ENCODE results near the gene UBE2D2.
A peak's percentile ranks its signal among the peaks of the same experiment; 100 is the strongest.
"Not testable (repeated sequence)": the region's sequence is repeated elsewhere in the genome, so short reads cannot be mapped to it uniquely, and the experiment has no call there.

UBE2D2 gene

GRCh38 chr5:139560752-139561654 lies at the start of gene UBE2D2:
Gene UBE2D2, plus strand, starts transcription at chr5:139561339. Its CDS starts 453 bp downstream, at chr5:139561792.
- peak; percentile 98 for DNase-seq

DNA sequence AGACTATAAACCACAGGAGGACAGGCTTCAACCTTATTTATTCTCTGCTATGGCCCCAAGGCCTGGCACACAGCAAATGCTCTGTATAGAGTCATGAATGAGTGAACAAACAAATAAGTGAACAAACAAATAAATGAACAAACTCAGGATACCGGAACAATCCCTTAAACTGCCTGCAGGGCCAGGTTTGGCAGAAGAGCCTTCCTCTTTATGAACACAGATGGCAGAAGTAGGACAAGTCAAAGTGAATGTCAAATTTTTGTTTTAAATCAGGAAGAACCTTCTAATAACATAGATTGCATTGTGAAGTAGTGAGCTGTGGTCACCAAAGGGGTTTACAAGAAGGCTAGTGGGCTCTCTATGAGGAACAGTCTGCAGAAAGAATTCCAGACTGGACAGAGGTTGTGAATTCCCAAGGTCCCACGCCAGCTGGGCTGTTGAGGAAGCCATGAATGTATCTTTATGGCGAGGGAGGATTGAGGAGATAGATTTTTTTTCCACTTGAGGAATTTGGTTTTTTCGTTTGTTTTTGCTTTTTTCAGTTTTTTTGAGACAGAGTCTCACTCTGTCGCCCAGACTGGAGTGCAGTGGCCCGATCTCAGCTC lies 48.3 kb upstream of the UBE2D2 start:
- DNase-seq: no peak

GRCh38 chr5:139513434-139513833 lies 47.7 kb upstream of the UBE2D2 start:
- peak; percentile 88 for DNase-seq

DNA sequence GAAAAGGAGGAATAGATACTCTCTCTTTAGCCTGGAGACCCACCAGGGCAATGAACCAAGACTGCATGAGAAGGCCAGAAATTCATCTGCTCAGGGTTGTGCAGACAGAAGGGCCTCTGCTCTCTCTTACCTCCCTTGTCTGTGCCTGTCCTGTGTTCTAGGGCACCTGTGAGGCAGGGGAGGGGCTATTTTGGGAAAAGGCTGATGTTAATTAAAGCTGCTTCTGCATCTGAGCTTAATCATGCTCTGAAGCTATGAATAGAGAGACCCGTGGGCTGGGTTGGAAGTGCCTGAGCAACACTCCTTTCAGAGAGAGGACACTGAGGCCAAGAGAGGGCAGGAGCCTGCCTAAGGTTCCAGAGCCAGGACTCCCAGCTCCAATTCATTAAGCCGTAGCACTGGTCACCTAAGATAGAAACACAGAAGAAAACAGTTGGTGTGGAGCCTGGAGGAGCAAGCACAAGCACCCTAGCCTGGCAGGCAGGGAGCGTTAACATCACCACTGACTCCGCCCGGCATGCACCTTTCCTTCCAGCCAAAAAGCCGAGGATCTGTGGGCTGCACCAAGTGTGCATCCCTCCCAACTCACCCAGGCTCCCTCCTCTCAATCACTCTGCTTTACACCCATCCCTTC lies 47.2 kb upstream of the UBE2D2 start:
- DNase-seq: no peak

DNA sequence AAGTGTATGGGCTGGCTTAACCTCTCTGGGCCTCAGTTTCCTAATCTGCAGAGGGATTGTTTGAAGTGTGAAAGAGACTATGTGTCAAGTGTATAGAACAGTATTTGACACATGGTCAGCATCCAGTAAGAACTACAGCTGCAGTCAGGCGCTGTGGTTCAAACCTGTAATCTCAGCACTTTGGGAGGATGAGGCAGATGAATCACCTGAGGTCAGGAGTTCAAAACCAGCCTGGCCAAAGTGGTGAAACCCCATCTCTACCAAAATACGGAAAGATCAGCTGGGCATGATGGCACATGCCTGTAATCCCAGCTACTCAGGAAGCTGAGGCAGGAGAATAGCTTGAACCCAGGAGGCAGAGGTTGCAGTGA lies 46.7 kb upstream of the UBE2D2 start:
- peak; percentile 67 for DNase-seq

- DNase-seq: peak; percentile 95
Observed at GRCh38 chr5:139517683-139518564, 43.2 kb upstream of the UBE2D2 start.

DNA sequence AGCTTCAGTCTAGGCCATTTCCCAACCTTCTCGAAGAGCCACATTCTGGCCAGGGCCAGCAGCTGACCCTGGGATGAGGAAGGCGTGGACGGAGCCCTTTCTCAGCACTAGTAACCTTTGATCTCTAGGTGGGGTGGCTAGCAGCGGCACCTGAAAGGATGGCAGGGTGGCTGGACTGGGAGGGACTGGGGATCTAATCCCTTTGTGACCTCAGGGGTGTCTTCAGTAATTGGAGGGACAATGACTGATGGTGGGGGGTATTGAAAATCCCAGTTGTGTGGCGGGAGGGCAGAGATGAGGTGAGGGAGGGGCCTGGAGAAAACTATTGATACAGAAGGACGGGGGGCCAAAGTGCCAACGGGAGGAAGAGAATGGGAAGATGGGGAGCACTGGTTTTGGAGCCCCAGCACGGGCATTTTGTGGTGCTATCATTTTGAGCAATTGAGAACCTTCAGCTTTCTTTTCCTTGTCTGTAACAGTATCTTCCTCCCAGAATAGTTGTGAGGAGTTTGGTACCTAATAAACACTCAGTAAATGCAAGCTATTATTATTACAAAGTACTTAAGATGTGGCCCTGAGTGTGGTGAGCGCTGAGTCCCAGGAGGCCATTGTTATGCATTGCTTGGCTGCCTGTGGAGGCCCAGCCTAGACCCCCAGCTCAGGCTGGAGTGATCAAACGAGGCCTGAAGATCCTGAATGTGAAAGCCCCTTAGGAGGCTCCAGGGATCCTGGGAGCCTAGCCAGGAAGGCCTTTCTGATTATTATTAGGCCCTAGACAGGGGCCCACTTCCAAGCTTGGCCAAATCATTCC lies 37.3 kb upstream of the UBE2D2 start:
- no peak for DNase-seq

DNA sequence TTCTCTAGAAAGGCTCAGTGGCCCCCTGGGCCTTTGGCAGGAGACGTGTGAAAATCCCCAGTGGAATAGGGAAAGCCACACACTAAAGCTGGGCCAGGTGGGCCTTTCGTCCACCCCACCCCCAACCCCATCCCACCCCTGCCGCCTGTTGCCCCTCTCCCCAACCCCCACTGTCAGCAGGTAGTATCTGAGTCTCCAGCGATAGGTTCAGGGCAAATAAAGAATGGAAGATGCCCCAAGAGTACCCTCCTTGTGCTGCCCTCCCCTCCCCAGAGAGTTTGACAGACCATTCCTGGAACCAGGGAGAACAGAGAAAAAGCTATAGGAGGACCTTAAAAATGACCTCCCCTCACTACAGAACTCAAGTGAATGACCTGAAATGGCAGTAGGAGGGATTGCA lies 36.7 kb upstream of the UBE2D2 start:
- DNase-seq: no peak

DNA sequence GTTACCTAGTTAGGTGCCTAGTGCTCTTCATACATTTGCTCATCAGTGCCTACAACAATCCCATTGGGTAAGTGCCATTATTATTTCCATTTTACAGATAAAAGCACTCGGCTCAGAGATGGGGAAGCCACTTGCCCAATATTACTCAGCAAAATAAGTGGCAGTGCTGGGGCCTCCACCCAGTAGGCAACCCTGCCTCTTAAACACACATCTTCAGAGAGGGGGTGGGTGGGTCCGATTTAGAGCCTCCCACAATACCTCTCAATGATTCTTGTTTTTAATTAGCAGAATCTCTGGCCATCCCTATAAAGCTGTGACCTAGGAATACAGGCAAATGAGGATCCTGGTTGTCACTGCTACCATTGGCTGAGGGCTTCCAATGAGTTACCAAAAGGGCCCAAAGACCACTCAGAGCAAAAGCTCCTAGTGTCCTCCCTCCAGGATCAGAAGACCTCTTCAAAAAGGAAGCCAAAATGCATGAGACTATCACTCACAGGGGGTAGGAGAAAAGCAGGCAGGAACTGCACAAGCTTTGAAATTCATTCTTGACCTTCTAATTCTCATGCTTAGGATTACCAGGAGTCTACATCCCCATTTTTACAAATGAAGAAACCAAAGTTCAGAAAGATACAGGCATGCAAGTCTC lies 36.1 kb upstream of the UBE2D2 start:
- no peak for DNase-seq

DNA sequence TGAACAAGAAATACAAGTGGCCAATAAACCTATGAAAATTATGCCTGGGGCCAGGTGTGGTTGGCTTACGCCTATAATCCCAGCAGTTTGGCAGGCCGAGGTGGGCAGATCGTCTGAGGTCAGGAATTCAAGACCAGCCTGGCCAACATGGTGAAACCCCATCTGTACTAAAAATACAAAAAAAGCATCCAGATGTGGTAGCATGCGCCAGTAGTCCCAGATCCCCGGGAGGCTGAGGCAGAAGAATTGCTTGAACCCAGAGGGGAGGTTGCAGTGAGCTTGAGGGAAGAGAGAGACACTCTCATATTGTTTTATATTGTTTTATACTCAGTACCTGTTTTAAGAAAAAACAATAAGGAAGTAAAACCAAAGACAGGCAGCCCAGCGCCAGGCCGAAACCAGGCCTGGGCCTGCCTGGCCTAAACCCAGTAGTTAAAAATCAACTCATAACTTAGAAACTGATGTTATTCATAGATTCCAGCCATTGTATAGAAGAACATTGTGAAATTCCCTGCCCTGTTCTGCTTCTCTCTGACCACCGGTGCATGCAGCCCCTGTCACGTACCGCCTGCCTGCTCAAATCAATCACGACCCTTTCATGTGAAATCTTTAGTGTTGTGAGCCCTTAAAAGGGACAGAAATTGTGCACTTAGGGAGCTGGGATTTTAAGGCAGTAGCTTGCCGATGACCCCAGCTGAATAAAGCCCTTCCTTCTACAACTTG lies 35.4 kb upstream of the UBE2D2 start:
- not testable (repeated sequence) for DNase-seq

DNA sequence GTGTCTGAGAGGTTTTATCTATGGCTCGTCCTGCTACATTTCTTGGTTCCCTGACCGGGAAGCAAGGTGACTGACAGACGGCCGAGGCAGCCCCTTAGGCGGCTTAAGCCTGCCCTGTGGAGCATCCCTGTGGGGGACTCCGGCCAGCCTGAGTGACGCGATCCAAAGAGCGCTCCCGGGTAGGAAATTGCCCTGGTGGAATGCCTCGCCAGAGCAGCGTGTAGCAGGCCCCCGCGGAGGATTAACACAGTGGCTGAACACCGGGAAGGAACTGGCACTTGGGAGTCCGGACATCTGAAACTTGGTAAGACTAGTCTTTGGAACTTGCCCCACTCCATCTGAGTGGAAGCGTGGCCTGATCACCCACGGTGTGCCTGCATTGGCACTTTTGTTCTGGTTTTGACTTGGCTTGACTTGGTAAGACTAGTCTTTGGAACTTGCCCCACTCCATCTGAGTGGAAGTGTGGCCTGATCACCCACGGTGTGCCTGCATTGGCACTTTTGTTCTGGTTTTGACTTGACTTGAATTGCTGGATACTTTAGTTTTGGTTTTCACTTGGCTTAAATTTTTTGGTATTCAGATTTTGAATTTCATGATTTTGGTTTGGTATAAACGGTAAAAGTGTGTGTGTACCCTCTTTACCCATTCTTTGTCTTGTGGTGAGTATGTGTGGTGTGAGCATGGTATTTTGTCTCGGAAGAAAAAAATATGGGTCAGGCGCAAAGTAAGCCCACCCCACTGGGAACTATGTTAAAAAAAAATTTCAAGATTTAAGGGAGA lies 34.6 kb upstream of the UBE2D2 start:
- DNase-seq: not testable (repeated sequence)

- not testable (repeated sequence) for DNase-seq
Observed at GRCh38 chr5:139527090-139527470, 34.1 kb upstream of the UBE2D2 start.

DNA sequence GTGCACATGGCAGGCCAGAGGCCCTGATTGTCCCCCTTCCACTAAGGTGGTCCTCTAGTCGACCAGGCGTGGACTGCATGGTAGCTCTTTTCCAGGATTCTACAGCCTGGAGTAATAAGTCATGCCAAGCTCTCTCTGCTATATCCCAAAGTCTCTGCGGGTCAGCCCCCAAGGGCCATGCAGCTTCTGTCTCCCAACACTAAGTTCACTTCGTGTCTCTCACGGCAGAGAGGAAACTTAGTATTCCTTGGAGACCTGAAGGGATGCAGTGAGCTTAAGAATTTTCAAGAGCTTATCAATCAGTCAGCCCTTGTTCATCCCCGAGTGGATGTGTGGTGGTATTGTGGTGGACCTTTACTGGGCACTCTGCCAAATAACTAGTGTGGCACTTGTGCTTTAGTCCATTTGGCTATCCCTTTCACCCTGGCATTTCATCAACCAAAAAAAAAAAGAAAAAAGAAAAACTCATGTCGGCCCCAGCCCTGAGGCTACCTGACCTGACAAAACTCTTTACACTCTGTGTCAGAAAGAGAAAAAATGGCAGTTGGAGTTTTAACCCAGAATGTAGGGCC lies 33.2 kb upstream of the UBE2D2 start:
- DNase-seq: not testable (repeated sequence)

DNA sequence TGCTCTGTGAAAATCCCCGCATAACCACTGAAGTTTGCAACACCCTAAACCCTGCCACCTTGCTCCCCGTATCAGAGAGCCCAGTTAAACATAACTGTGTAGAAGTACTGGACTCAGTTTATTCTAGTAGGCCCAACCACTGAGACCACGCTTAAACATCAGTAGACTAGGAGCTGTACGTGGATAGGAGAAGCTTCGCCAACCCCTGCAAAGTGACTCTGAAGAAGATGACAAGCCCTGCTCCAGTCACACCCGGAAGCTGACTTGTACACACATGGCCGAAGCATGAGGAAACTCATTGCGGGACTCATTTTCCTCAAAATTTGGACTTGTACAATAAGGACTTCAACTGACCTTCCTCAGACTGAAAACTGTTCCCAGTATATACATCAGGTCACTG lies 32.4 kb upstream of the UBE2D2 start:
- DNase-seq: not testable (repeated sequence)

- DNase-seq: not testable (repeated sequence)
Observed at GRCh38 chr5:139530079-139530478, 31.1 kb upstream of the UBE2D2 start.

GRCh38 chr5:139531772-139532169 lies 29.4 kb upstream of the UBE2D2 start:
- DNase-seq: no peak

DNA sequence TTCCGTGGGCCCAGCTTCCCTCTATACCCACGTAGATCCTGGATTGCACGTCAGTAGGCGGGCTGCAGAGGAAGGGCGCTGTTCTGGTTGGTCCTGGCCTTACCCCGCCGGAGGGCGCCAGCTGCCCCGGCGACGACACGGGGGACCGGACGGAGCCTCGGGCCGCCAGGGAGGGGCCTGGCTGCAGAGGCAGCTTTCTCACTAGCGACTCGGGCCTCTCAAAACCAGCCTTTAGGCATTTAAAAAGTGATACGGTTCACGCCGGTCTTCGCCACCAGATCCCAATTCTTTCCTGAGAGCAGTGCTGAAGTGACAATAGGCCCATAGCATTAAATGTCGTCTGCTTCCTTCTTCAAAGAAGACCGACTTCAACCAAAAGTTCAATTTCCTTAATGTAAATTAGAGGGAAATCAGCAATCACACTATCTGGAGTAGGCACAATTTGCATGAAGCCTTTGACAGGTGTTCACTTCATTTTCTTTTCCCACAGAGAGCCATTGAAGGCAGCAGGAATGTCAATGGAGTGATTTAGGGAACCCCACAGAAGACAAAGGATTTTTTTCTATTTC lies 17.6 kb upstream of the UBE2D2 start:
- peak; percentile 57 for DNase-seq

DNA sequence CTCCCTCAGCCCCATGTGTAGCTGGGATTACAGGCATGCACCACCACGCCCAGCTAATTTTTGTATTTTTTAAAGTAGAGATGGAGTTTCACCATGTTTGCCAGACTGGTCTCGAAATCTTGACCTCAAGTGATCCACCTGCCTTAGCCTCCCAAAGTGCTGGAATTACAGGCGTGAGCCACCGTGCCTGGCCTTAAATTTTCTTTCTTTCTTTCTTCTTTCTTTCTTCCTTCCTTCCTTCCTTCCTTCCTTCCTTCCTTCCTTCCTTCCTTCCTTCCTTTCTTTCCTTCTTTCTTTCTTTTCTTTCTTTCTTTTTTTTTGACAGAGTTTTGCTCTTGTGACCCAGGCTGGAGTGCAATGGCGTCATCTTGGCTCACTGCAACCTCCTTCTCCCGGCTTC lies 14.5 kb upstream of the UBE2D2 start:
- DNase-seq: not testable (repeated sequence)
